HG02852 (cell line): ENCODE results near the gene CSNK1D.

ENCODE experiments used
- ATAC-seq: cut with Tn5 transposase; IDR thresholded peaks from one replicate; pipeline ENCODE4 v1.9.1; 2021; ENCODE audit warnings: mild to moderate bottlenecking, moderate library complexity; ENCODE audit not compliant: unreplicated experiment

The CSNK1D gene

GRCh38 chr17:82229698-82230608, 43.5 kb downstream of the CSNK1D start:
- ATAC-seq: no peak

DNA sequence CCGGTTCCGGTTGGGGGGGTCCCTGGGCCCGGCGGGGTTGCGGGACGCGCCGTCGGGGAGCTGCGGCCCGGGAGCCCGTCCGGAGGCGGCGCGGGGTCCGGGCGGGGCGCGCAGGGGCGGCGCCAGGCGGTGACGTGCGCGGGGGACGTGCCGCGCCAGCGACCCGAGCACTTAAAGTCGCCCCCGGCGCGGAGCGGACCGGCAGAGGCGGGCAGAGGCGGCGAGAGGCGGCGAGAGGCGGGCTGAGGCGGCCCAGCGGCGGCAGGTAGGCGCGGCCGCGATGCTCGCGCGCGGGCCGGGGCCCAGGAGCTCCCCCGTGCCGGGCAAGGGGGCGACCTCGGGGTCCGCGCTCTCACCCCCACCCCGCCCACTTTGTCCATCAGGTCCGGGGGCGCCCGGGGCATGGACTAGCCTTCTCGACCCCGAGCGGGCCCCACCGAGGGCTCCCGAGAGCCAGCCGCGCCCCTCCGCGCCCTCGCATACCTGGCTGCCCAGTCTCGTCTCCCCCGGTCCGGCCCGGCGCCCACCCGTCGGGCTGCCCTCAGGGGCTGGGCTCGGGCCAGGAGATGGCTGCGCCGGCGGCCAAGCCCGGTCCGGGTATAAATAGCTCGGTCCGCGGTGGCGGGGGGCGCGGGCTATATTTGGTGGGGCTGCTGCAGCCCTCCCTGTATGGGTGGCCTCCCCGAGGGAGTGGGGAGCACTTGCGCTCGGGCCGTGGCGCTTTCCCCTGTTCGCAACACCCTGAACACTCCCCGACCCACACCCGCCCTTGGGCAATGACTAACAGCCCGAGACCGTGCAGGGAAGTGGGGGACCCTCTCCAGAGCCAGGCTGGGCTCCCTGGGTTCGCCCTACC, 44.4 kb downstream of the CSNK1D start, which contains the start of gene SLC16A3:
Gene SLC16A3, plus strand, starts transcription at position 201 of the 856 bp plus-strand sequence. CDS start 6,967 bp downstream, outside the sequence.
- ATAC-seq: peak; percentile 34

DNA sequence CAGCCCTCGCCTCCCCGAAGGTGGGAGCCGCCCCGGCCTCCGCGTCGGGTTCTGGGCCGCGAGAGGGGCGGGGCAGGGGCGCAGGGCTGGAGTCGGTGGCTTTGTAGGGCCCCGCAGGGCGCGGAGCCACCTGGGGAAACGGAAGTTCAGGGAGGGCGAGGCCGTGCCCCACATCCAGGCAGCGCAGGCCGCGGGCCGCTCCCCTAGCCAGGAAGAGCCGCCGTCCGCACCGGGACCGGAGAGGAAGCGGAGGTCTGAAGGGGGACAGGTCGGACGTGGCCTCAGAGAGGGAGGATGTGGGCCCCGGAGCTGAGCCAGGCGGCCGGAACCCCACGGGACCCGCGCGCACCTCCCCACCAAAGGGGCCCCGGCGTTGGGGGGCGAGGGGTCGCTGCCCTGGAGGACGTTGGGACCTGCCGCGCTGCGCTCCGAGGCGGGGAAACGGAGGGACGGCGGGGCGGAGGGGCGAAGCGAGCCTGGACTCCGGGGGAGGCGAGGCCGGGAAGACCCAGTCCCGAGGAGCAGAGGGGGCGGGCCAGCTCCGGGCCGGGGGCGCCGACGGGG, 45.1 kb downstream of the CSNK1D start:
- peak; percentile 14 for ATAC-seq

- no peak for ATAC-seq
Measured at GRCh38 chr17:82227629-82228277, 45.7 kb downstream of the CSNK1D start.

DNA sequence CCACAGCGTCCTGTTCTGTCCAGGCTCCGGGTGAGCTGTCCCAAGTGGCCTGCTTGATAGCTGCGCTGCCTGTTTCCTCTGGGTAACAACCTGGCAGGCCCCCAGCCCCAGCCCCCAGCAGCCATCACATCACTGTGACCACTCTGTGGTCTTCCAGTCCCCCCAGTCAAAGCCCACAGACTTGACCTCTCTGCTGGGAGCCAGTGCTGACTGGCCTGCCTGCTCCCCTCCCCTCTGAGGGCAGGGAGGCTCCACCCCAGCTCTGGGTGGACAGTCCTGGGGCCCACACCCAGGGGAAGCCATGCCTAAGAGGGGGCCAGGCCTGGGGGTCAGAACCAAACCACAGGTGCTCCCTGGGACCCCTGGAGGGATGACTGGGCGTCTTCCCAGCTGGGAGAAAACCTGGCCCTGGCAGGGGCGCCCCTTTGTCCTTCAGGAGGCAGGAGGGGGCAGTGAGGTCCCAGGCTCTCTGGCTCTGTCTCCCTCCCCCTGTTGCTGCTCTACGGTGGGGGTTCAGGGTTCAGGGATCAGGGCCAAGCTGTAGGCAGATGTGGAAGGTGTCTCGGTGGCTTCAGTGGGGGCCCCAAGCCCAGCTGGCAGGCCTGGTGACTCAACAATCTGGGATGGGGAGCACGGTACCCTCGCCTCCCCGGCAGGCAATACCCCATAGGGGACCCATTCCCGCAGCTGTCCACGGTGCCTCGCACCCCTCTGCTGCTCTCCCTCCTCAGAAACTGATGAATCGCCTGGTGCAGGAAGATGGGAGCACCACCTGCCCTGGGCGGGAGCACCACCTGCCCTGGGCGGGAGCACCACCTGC, 46.5 kb downstream of the CSNK1D start:
- ATAC-seq: no peak

GRCh38 chr17:82226146-82226808, 47.2 kb downstream of the CSNK1D start:
- ATAC-seq: no peak

- no peak for ATAC-seq
Measured at GRCh38 chr17:82225368-82226029, 48.0 kb downstream of the CSNK1D start.

DNA sequence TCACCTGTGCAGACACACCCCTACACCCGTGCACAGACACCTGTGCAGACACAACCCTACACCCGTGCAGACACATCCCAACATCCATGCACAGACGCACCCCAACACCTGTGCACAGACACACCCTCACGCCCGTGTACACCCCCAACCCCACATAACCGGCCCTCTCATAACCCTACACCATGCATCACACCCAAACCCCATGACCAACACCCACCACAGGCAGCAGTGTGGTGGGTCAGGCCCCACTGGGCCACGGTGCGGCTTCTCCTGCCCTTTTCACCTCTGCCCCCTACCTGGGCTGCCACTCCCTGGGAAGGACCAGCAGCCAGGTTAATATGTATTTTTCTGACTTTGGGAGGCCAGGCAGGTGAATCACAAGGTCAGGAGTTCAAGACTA, 48.8 kb downstream of the CSNK1D start:
- no peak for ATAC-seq

DNA sequence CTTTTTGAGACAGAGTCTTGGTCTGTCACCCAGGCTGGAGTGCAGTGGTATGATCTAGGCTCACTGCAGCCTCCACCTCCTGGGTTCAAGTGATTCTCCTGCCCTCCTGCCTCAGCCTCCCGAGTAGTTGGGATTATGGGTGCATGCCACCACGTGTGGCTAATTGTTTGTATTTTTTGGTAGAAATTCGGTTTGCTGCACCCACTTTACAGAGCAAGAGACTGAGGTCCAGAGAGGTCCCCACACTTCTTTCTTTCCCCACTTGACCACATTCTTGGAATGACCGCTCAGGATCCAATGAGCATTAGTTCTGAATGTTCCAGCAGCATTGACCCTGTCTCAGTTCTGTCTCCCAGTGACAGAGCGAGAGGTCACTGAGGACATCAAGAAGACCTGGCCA, 50.0 kb downstream of the CSNK1D start:
- no peak for ATAC-seq

GRCh38 chr17:82222816-82223215, 50.7 kb downstream of the CSNK1D start:
- no peak for ATAC-seq

- ATAC-seq: no peak
Measured at GRCh38 chr17:82221341-82221902, 52.1 kb downstream of the CSNK1D start.

DNA sequence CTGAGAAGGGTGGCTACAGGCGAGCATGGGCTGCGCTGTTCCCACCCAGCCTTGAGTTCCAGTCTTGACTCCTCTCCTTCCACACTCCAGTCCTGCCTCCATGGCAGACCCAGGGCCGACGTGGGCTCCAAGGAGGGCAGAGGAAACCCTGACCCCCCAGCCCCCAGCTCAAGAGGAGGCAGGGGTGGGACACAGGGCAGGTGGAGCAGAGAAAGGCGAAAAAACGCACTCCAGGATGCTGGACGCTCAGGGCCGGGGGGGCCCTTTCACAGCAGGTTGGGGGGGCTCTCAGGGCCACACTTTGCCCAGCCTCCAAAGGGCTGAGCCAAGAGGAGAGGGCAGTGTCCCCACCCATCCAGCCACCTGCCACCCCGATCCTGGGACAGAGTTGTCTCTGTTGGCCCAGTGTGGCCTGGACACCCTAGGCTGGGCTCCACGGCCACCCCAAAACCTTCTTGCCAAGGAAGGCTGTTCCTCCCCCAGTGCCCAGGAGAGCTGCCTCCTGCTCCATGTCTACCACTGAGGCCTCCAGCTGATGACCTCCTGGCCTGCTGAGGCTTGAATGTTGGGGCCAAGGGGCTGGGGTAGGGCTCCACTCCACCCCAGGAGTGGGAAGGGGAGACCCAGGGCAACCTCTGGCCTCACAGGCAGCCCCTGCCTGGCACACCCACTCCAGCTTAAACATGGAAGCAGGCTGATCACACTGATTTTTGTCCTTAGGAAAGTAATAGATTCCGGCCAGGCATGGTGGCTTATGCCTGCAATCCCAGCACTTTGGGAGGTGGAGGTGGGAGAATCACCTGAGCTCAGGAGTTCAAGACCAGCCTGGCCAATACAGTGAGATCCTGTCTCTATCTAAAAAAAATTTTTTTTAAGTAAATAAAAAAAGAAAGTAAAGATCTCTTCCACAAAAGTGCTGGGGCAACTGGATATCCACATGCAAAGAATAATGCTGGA, 53.5 kb downstream of the CSNK1D start:
- no peak for ATAC-seq

DNA sequence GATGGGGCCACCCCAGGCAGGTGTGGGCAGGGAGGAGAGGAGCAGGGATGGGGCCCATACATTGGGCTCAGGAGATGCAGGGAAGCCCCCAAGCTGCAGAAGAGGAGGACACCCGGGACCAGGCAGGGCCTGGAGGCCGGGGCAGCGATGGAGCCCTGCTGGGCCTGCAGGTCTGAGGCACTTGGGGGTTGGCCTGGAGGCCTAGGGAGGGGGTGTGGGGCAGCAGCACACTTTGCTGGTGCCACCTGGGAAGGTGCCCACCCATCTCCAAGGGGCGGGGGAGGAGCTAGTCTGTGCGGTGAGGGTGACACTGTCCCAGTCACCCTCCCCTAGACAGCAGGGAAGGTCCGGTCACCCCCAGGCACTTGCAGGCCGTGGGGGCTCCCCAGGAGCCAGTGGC, 54.4 kb downstream of the CSNK1D start:
- no peak for ATAC-seq

DNA sequence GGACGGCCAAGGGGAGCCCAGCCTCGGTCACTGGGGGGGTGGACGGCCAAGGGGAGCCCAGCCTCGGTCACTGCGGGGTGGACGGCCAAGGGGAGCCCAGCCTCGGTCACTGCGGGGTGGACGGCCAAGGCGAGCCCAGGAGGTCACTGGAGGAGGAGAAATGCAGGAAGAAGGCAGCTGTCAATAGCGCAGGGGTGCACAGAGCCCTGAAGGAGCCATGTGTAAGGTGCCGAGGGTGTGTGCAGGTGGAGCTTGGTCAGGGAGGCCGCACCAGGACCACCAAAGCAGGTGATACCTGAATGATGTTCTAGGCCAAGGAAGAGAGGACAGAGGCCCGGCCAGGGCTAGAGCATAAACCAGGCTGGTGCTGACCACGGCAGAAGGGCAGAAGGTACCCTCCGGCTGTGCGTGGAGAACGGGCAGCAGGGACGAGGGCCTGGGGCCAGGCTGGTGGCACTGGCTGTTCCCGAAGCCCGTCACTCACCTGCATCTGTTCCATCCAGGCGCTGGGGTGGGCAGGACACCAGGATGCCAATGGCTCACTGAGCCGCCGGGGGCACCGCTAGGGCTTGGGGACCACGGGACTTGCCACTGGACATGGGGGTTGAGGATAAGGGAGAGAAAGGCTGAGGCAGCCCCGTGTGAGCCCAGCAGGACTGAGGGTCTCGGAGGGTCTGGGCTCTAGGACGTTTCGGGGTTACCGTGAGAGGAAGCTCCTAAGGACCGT, 55.0 kb downstream of the CSNK1D start:
- no peak for ATAC-seq

DNA sequence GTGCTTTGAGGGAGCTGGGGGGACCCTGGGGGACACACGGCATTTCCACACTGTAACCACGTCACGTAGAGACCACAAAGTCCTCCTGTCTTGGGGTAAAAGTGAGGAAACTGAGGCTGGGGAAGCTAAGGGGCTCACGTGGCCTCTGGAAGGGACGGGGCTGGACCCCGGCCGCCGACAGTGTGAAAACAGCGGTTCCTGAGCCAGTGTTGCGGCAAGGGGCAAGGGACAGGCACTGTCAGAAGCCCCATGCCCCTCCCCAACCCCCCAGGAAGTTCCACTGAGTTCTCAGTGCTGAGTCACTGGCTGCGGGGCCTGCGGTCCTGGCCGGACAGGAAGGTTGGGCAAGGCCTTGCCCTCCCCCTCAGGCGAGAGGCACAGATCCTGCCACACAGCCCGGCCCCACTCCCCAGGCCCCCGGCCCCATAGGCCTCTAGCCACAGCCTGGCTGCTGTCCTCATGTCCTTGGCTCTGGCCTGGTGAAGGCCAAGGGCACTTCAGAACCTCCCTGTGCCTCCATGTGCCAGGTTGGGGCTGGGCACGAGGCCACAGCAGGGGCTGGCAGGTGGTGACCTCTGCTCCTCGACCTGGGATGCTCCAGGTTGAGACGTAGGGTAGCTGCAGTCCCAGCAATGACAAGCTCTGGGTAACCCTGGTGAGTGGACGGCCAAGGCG, 55.8 kb downstream of the CSNK1D start:
- ATAC-seq: no peak

DNA sequence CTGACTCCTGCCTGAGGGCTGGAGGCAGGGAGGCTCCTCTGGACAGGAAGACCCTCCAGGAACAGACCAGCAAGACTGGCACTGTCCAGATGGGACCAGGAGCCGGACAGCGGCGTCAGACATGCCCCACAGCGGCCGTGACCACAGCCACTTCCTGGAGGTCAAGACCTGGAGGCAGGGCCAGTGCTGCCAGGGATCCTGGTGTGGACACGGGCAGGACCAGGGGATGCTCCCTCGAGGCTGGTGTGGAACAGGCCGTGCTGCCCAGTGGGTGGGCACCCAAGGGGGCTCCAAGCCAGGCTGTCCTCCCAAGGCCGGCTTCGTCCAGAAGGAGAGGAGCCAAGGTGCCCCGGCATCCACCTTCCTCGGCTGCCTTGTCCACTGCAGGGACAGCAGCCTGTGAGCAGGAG, 56.4 kb downstream of the CSNK1D start:
- no peak for ATAC-seq
